GM21528 (cell line): Measurements from ENCODE around the gene VPS13A.

Experiments used
- ATAC-seq: cut with Tn5 transposase; IDR thresholded peaks from one replicate; pipeline ENCODE4 v1.9.1; 2021; ENCODE audit warnings: mild to moderate bottlenecking, moderate library complexity; ENCODE audit not compliant: unreplicated experiment, low FRiP score

Gene VPS13A

GRCh38 chr9:77453825-77454647, 276.7 kb downstream of the VPS13A start:
- ATAC-seq = no peak

- ATAC-seq = no peak
These were observed 277.3 kb downstream of the VPS13A start for GRCh38 chr9:77454663-77455062.

GRCh38 chr9:77455312-77455927, 278.1 kb downstream of the VPS13A start:
- ATAC-seq = peak; percentile 54

- peak; percentile 80 for ATAC-seq
These were observed 279.6 kb downstream of the VPS13A start for GRCh38 chr9:77456829-77457437.

- ATAC-seq = peak; percentile 86
These were observed 280.7 kb downstream of the VPS13A start for GRCh38 chr9:77457916-77458592.

GRCh38 chr9:77460938-77461337, 283.6 kb downstream of the VPS13A start:
- ATAC-seq = no peak

- ATAC-seq = no peak
These were observed 284.7 kb downstream of the VPS13A start for GRCh38 chr9:77462066-77462465.

- ATAC-seq = no peak
These were observed 285.8 kb downstream of the VPS13A start for GRCh38 chr9:77463151-77463550.

GRCh38 chr9:77464661-77465060, 287.3 kb downstream of the VPS13A start:
- no peak for ATAC-seq

- no peak for ATAC-seq
These were observed 292.3 kb downstream of the VPS13A start for GRCh38 chr9:77469515-77470231.
